Fibroblast of the aortic adventitia (primary cell): ENCODE data around the gene IL15RA. TPM values are rescaled to one million over a fixed set of nuclear protein-coding genes. Genes with fewer than 3 reads are reported as not detected.
A peak's percentile ranks its signal among the peaks of the same experiment; 100 is the strongest.

Experiments used
- DNase-seq: peaks from one replicate; pipeline ENCODE4 v3.0.0-alpha.2; 2010; ENCODE audit warnings: low read depth
- H3K4me3 ChIP-seq: 2 replicates; pipeline ENCODE4 v1.5.1; 2011; ENCODE audit warnings: low read depth, mild to moderate bottlenecking, control low read depth, low read length, moderate library complexity
- CTCF ChIP-seq: IDR thresholded peaks from 2 replicates; pipeline ENCODE4 v1.5.1; 2011; ENCODE audit warnings: mild to moderate bottlenecking, low read length, control low read depth, inconsistent platforms; ENCODE audit not compliant: insufficient read depth
- total RNA-seq: library from RNA; depleted of rRNA; stranded (reverse); fragments of >200 nt; gene quantifications from 2 replicates; pipeline ENCODE4 v1.2.3, GENCODE V29; 2012; ENCODE audit warnings: low replicate concordance

Gene IL15RA
- total RNA-seq, 1 donor, result 5.7 TPM

- H3K4me3 ChIP-seq, result no peak overlapping the region
- TF ChIP-seq CTCF, result no peak
Measured at GRCh38 chr10:5942001-5942400, 35.3 kb downstream of the IL15RA start.

GRCh38 chr10:5941579-5941978 lies 35.8 kb downstream of the IL15RA start:
- no peak for DNase-seq

More at GRCh38 chr10:5942001-5942400, 35.3 kb downstream of the IL15RA start:
- DNase-seq, result no peak

GRCh38 chr10:5940807-5941218 lies 36.5 kb downstream of the IL15RA start:
- no peak for TF ChIP-seq CTCF

More at GRCh38 chr10:5941579-5941978, 35.8 kb downstream of the IL15RA start:
- TF ChIP-seq CTCF, result no peak
- H3K4me3 ChIP-seq, result no peak overlapping the region

GRCh38 chr10:5938291-5938690 lies 39.1 kb downstream of the IL15RA start:
- TF ChIP-seq CTCF, result no peak
- DNase-seq, result no peak
- no peak overlapping the region for H3K4me3 ChIP-seq

More at GRCh38 chr10:5940807-5941218, 36.5 kb downstream of the IL15RA start:
- no peak overlapping the region for H3K4me3 ChIP-seq
- peak; percentile 28 for DNase-seq

GRCh38 chr10:5937016-5937415 lies 40.3 kb downstream of the IL15RA start:
- TF ChIP-seq CTCF, result no peak
- DNase-seq, result no peak
- no peak overlapping the region for H3K4me3 ChIP-seq

- TF ChIP-seq CTCF, result no peak
- DNase-seq, result no peak
- H3K4me3 ChIP-seq, result no peak overlapping the region
Measured at GRCh38 chr10:5935628-5936027, 41.7 kb downstream of the IL15RA start.

GRCh38 chr10:5933909-5934546 lies 43.3 kb downstream of the IL15RA start:
- DNase-seq, result no peak
- no peak for TF ChIP-seq CTCF

More at GRCh38 chr10:5933909-5934546, 43.3 kb downstream of the IL15RA start:
- H3K4me3 ChIP-seq, result no peak overlapping the region
